Endothelial cell of umbilical vein (primary cell): ENCODE data around the gene PHF23. TPM values are rescaled to one million over a fixed set of nuclear protein-coding genes. Genes with fewer than 3 reads are reported as not detected.

ENCODE experiments used
- BruUV-seq: library from RNA; stranded (reverse); fragments of 400-500 nt; replicated peaks from 2 replicates; lab custom pipeline; 2021; lab: Mats Ljungman, UMichigan
- CTCF ChIA-PET: fragments of 300-600, 350-600 bp; sonication (Branson Sonifier 250); formaldehyde crosslinking; loops from one replicate; lab custom pipeline; 2021; ENCODE audit warnings: antibody characterized with exemption, inconsistent platforms; lab: Charles Lee
- POLR2A ChIA-PET: fragments of 300-600, 350-600 bp; sonication (Branson Sonifier 250); formaldehyde crosslinking; loops from one replicate; lab custom pipeline; 2021; ENCODE audit warnings: antibody characterized with exemption, inconsistent platforms; lab: Charles Lee
- DNase-seq: peaks from one replicate; pipeline ENCODE4 v3.0.0-alpha.2; 2011; ENCODE audit warnings: low read depth, low spot score
- FAIRE-seq: peaks from 2 replicates; lab custom pipeline; 2011; peaks lifted over from hg19 to GRCh38; lab: Jason Lieb, UNC
- H2AFZ ChIP-seq: 2 replicates; pipeline ENCODE4 v1.6.0; 2012; ENCODE audit warnings: low read depth, low read length, control low read depth, inconsistent platforms
- H3K27ac ChIP-seq: 2 replicates; pipeline ENCODE4 v1.5.1; 2011; ENCODE audit warnings: low read depth, mild to moderate bottlenecking, control low read depth, low read length, moderate library complexity; ENCODE audit not compliant: insufficient read depth
- H3K27me3 ChIP-seq, 2 experiments: 2 replicates each; pipeline versions ENCODE4 v1.6.0 to v1.6.1; 2011; ENCODE audit warnings: low read length in 2 of 2, mixed read lengths in 1 of 2; ENCODE audit not compliant: control insufficient read depth in 2 of 2, insufficient read depth in 2 of 2
- H3K36me3 ChIP-seq, 2 experiments: 2 replicates in 1 of 2; 3 replicates in 1 of 2; pipeline ENCODE4 v1.5.1; 2011; ENCODE audit warnings: low read length in 2 of 2, mild to moderate bottlenecking in 1 of 2, moderate library complexity in 1 of 2; ENCODE audit not compliant: control insufficient read depth in 2 of 2, insufficient read depth in 2 of 2; ENCODE audit errors: extremely low read depth in 1 of 2
- H3K4me1 ChIP-seq: 3 replicates; pipeline ENCODE4 v1.5.1; 2011; ENCODE audit warnings: mild to moderate bottlenecking, low read length; ENCODE audit not compliant: control insufficient read depth, insufficient read depth; ENCODE audit errors: extremely low read depth
- H3K4me2 ChIP-seq: 2 replicates; pipeline ENCODE4 v1.6.1; 2011; ENCODE audit warnings: low read length, control low read depth, mixed read lengths; ENCODE audit not compliant: insufficient read depth
- H3K4me3 ChIP-seq, 3 experiments: fragments of 200-600 bp in 1 of 3; sonication (generic), shearing (Covaris generic) in 1 of 3; replicated peaks in 1 of 3; 2 replicates each; pipeline ENCODE4 v1.5.1; 2011 to 2016; ENCODE audit warnings: control low read depth in 3 of 3, low read length in 3 of 3, mild to moderate bottlenecking in 2 of 3, inconsistent platforms in 1 of 3, low read depth in 1 of 3, moderate library complexity in 1 of 3; ENCODE audit not compliant: insufficient read depth in 1 of 3
- H3K79me2 ChIP-seq: 2 replicates; pipeline ENCODE4 v1.6.0; 2012; ENCODE audit warnings: low read length, inconsistent platforms; ENCODE audit not compliant: control insufficient read depth, insufficient read depth
- H3K9ac ChIP-seq: replicated peaks from 2 replicates; pipeline ENCODE3; 2011; ENCODE audit warnings: low read length, control low read depth; ENCODE audit not compliant: insufficient read depth; ENCODE audit errors: extremely low read depth
- H3K9me1 ChIP-seq: replicated peaks from 3 replicates; pipeline ENCODE4 v1.6.0; 2011; ENCODE audit warnings: mild to moderate bottlenecking, low read length; ENCODE audit not compliant: control insufficient read depth, insufficient read depth; ENCODE audit errors: extremely low read depth
- H3K9me3 ChIP-seq: replicated peaks from 2 replicates; pipeline ENCODE4 v1.5.1; 2012; ENCODE audit warnings: low read length, inconsistent platforms; ENCODE audit not compliant: control insufficient read depth, insufficient read depth
- H4K20me1 ChIP-seq: replicated peaks from 2 replicates; pipeline ENCODE3; 2011; ENCODE audit warnings: mild to moderate bottlenecking, low read length; ENCODE audit not compliant: control insufficient read depth, insufficient read depth; ENCODE audit errors: extremely low read depth
- EZH2 ChIP-seq: IDR thresholded peaks from 2 replicates; pipeline ENCODE4 v1.6.1; 2012; ENCODE audit warnings: borderline replicate concordance, low read depth, mild to moderate bottlenecking, moderate library complexity, low read length, inconsistent platforms; ENCODE audit not compliant: severe bottlenecking
- FOS ChIP-seq: IDR thresholded peaks from 2 replicates; pipeline ENCODE4 v1.6.1; 2011; ENCODE audit warnings: mild to moderate bottlenecking, low read length, moderate library complexity, borderline replicate concordance; ENCODE audit not compliant: insufficient read depth
- GATA2 ChIP-seq: IDR thresholded peaks from 2 replicates; pipeline ENCODE4 v1.7.0; 2011; ENCODE audit warnings: low read depth, mild to moderate bottlenecking, moderate library complexity, mixed read lengths, low read length; ENCODE audit not compliant: insufficient read length, insufficient read depth
- JUN ChIP-seq: IDR thresholded peaks from 2 replicates; pipeline ENCODE4 v1.6.1; 2011; ENCODE audit warnings: borderline replicate concordance, low read depth; ENCODE audit not compliant: insufficient read length, insufficient read depth
- MYC ChIP-seq: IDR thresholded peaks from one replicate; pipeline ENCODE4 v1.6.1; 2011; ENCODE audit warnings: mild to moderate bottlenecking, low read depth, low read length
- POLR2A ChIP-seq: IDR thresholded peaks from 2 replicates; pipeline ENCODE4 v1.6.1; 2012; ENCODE audit warnings: low read depth, mild to moderate bottlenecking, control low read depth, low read length
- POLR2AphosphoS5 ChIP-seq: IDR thresholded peaks from 2 replicates; pipeline ENCODE4 v1.6.1; 2012; ENCODE audit warnings: low read depth, mild to moderate bottlenecking, control low read depth, low read length, moderate library complexity; ENCODE audit not compliant: insufficient read depth
- dilution Hi-C: fragments of 300-500 bp; cut with MboI; formaldehyde crosslinking; loops from one replicate; pipeline ENCODE4 v1.15.0; 2019; ENCODE audit warnings: low sequenced_read_pairs; ENCODE audit not compliant: extremely low pct_ligation_motif_present
- intact Hi-C: fragments of 100-400 bp; cut with micrococcal nuclease; formaldehyde crosslinking; loops from one replicate; pipeline ENCODE4 v1.10.0; 2022
- polyA plus RNA-seq, 4 experiments: library from polyadenylated mRNA; depleted of rRNA in 3 of 4; stranded (reverse) in 3 of 4; unstranded in 1 of 4; fragments of >200 nt; gene quantifications; 2 replicates each; pipeline versions ENCODE4 v1.2.1 to v1.2.3, GENCODE V29; 2011 to 2012; ENCODE audit warnings: missing spikeins in 1 of 4
- total RNA-seq: library from RNA; stranded (reverse); gene quantifications from 2 replicates; pipeline ENCODE4 v1.2.3, GENCODE V29; 2021
- TF ChIP-seq, protein P1 (sequence below), 2 donors: IDR thresholded peaks; 1 replicate in 1 of 2; 2 replicates in 1 of 2; pipeline ENCODE4 v1.5.1; 2011; ENCODE audit warnings: low read length in 2 of 2, mild to moderate bottlenecking in 2 of 2, moderate library complexity in 2 of 2, control low read depth in 1 of 2, inconsistent platforms in 1 of 2, low read depth in 1 of 2; ENCODE audit not compliant: insufficient read depth in 1 of 2; ENCODE audit errors: extremely low read depth in 1 of 2
- TF ChIP-seq, protein P2 (sequence below): IDR thresholded peaks from 2 replicates; pipeline ENCODE4 v1.6.1; 2011; ENCODE audit not compliant: insufficient read depth, insufficient read length

Gene PHF23
- total and polyA plus RNA-seq, 2 donors (not counting 3 experiments of a cell fraction or from before 2014, with no cell fraction given): 35.6 to 54.7 TPM

DNA sequence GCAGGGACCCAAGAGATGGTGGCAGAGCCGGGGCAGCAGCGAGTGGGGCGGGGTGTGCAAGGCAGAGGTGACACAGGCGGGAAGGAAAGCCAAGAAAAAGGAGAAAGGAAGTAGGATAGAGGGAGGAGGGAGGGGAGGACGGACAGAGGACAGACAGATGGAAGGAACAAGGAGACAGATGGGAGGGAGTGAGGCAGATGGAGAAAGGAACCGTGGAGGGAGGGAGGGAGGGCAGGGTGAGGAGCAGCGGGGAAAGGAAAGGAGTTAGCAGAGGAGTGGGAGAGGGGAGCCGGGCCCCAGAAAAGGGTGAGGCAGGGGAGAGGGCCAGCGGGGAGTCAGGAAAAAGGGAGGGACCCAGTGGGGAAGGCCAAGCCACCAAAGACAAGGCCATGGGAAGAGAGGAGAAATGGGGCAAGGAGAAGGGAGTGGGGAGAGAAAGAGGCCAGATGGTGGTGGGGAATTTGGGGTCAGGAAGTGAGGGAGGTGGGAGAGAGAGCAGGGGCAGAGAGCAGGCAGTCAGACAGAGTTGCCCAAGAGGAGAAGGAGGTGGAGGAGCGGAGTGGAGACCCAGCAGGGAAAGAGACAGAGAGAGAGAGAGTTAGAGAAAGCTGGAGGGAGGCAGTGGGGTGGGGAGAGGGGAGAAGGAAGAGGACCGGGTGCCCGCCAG lies 46.9 kb downstream of the PHF23 start:
- H3K9me3 ChIP-seq: no peaks in the 10 kb centered on the region
- no peaks in the 10 kb centered on the region for H4K20me1 ChIP-seq
- no peak for FAIRE-seq
- no peak overlapping the region for H3K27ac ChIP-seq
- H2AFZ ChIP-seq: no peak overlapping the region
- H3K4me3 ChIP-seq: no peak overlapping the region
- H3K27me3 ChIP-seq: no peaks in the 10 kb centered on the region
- no peaks in the 10 kb centered on the region for H3K9me1 ChIP-seq
- POLR2A ChIA-PET: no interaction called here
- DNase-seq: no peak
- dilution Hi-C loops: no loop called here
- intact Hi-C loops: no loop called here
- H3K9ac ChIP-seq: no peak overlapping the region
- no TSS peak for BruUV-seq
- CTCF ChIA-PET: no interaction called here
- peaks cover 2 to 32% of the 10 kb centered on the region in 2 experiments for H3K36me3 ChIP-seq
- TF ChIP-seq POLR2A: no peak
- TF ChIP-seq MYC: no peak
- TF ChIP-seq GATA2: no peak
- TF ChIP-seq, protein P1, sequence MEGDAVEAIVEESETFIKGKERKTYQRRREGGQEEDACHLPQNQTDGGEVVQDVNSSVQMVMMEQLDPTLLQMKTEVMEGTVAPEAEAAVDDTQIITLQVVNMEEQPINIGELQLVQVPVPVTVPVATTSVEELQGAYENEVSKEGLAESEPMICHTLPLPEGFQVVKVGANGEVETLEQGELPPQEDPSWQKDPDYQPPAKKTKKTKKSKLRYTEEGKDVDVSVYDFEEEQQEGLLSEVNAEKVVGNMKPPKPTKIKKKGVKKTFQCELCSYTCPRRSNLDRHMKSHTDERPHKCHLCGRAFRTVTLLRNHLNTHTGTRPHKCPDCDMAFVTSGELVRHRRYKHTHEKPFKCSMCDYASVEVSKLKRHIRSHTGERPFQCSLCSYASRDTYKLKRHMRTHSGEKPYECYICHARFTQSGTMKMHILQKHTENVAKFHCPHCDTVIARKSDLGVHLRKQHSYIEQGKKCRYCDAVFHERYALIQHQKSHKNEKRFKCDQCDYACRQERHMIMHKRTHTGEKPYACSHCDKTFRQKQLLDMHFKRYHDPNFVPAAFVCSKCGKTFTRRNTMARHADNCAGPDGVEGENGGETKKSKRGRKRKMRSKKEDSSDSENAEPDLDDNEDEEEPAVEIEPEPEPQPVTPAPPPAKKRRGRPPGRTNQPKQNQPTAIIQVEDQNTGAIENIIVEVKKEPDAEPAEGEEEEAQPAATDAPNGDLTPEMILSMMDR (IDR thresholded peaks at IDR 0.05; ENCODE audit: extremely low read depth in 1 of 2, insufficient read depth in 1 of 2, low read depth in 1 of 2, low read length in 2 of 2): no peak
- TF ChIP-seq EZH2: no peak
- TF ChIP-seq POLR2AphosphoS5: no peak
- no peak for TF ChIP-seq FOS
- TF ChIP-seq JUN: no peak
- TF ChIP-seq, protein P2, sequence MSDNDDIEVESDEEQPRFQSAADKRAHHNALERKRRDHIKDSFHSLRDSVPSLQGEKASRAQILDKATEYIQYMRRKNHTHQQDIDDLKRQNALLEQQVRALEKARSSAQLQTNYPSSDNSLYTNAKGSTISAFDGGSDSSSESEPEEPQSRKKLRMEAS: no peak
- H3K4me1 ChIP-seq: no peaks in the 10 kb centered on the region
- H3K79me2 ChIP-seq: no peaks in the 10 kb centered on the region
- H3K4me2 ChIP-seq: no peak overlapping the region
